Measurements from ENCODE around the gene SGMS1.
A peak's percentile ranks its signal among the peaks of the same experiment; 100 is the strongest.

SGMS1 gene

DNA sequence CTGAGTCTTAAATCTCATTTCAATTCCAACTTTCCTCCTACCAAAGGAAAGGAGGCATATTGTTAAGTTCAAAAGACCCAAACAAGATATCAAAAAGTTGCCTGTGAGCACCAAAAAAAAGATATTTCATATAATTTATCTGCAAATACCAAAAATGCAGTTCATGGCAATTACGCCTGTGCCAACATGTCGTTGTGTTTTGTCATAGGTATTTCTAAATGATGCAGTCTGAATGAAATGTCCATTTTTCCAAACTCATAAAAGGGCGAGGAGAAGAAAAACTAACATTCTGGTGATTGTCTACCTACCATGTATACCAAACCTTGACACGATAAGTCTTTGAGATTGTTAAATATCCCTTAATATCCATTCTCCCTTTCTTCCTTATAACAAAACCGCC is 109.8 kb downstream of the SGMS1 start:
- DNase-seq (ENCODE audit: low read depth) = peak; percentile 55

DNA sequence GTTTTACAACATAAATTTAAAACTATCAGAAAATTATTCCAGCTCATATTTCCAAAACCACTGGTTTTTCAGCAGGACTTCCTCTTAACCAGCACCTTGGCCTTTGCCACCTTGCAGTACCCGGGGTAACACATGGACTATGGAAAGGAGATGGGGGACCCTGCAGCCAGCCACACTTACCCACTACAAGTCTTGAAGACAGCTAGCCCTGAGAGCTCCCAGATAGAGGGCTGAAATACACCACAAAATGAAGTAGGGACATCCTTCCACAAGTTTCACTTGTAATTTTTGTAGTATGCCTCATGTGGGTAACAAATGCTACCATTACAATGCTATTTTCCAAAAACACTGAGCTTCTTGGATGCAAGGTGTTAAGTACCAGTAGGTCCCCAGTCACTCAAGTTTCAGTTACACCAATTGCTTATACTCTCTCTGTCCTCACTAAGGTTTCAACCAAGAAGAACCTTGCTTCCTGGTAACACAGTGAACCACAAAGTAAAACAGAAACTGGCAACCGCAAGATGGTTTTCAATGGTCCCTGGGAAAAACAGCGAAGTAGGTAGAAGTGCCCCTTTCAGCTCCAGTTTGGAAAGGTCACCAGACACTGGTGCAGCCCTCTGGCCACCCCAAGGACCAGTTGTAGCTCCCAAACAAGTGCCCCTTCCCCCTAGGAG is 110.9 kb downstream of the SGMS1 start:
- no peak overlapping the region for H3K4me3 ChIP-seq (ENCODE audit: low read length)
- TF ChIP-seq, protein P1, sequence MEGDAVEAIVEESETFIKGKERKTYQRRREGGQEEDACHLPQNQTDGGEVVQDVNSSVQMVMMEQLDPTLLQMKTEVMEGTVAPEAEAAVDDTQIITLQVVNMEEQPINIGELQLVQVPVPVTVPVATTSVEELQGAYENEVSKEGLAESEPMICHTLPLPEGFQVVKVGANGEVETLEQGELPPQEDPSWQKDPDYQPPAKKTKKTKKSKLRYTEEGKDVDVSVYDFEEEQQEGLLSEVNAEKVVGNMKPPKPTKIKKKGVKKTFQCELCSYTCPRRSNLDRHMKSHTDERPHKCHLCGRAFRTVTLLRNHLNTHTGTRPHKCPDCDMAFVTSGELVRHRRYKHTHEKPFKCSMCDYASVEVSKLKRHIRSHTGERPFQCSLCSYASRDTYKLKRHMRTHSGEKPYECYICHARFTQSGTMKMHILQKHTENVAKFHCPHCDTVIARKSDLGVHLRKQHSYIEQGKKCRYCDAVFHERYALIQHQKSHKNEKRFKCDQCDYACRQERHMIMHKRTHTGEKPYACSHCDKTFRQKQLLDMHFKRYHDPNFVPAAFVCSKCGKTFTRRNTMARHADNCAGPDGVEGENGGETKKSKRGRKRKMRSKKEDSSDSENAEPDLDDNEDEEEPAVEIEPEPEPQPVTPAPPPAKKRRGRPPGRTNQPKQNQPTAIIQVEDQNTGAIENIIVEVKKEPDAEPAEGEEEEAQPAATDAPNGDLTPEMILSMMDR (IDR thresholded peaks at IDR 0.05; ENCODE audit: insufficient read depth, low read depth, low read length, missing control alignments) = no peak
- no peak for DNase-seq (ENCODE audit: low read depth)

More for the DNA sequence above, 109.8 kb downstream of the SGMS1 start:
- TF ChIP-seq, protein P1 (IDR thresholded peaks at IDR 0.05; ENCODE audit: insufficient read depth, low read depth, low read length, missing control alignments) = no peak
- no peak overlapping the region for H3K4me3 ChIP-seq (ENCODE audit: low read length)

DNA sequence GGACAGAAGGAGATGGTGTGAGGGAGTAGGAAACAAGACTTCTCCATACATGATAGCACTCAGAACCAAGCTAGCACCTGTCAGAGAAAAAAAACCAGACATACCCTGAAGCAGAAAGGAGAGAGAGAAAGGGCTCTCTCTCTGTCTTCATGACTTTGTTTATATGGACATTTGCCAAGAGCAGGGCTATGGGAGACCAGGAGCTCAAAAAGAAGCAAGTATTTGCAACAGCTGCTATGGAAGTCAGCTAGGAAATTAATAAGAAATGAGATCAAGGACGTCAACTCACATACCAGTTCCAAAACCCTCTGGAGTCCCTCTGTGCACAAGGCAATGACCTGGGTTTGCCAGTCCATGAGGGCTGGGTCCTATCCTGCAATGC is 111.6 kb downstream of the SGMS1 start:
- no peak overlapping the region for H3K4me3 ChIP-seq (ENCODE audit: low read length)
- no peak for DNase-seq (ENCODE audit: low read depth)
- TF ChIP-seq, protein P1 (IDR thresholded peaks at IDR 0.05; ENCODE audit: insufficient read depth, low read depth, low read length, missing control alignments) = no peak

DNA sequence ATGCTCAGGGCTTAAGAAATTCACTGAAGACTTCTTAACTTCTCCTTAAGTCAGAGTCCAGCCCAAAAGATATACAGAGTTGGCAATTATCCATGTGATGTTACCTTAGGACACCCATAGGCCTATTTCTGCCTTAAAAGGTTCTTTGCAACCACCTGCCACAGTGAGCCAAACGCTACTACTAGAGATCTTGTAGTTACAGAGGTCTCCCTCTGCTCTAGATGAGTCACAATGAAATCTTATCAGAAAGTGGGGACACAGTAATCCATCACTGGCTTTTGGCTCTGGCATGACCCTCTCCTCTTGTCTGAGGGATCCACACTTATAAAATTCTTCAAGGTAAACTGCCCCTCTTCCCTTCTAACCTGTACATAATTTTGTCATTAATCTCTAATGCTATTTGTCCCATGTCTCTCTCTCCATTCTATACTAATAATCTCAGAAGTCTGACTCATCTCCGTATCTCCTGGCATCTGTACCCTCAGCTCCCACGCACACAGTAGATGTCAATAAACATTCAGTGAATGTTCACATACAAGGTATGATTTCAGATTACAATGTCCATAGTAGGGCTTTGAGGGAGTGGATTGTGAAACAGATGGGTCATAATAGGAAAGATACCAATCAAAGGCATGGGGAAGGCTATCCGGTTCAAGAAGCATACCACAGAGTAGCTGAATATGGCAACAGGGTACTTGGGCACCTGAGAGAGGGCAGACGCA is 112.1 kb downstream of the SGMS1 start:
- no peak overlapping the region for H3K4me3 ChIP-seq (ENCODE audit: low read length)
- TF ChIP-seq, protein P1 (IDR thresholded peaks at IDR 0.05; ENCODE audit: insufficient read depth, low read depth, low read length, missing control alignments) = no peak
- peak; percentile 68 for DNase-seq (ENCODE audit: low read depth)

DNA sequence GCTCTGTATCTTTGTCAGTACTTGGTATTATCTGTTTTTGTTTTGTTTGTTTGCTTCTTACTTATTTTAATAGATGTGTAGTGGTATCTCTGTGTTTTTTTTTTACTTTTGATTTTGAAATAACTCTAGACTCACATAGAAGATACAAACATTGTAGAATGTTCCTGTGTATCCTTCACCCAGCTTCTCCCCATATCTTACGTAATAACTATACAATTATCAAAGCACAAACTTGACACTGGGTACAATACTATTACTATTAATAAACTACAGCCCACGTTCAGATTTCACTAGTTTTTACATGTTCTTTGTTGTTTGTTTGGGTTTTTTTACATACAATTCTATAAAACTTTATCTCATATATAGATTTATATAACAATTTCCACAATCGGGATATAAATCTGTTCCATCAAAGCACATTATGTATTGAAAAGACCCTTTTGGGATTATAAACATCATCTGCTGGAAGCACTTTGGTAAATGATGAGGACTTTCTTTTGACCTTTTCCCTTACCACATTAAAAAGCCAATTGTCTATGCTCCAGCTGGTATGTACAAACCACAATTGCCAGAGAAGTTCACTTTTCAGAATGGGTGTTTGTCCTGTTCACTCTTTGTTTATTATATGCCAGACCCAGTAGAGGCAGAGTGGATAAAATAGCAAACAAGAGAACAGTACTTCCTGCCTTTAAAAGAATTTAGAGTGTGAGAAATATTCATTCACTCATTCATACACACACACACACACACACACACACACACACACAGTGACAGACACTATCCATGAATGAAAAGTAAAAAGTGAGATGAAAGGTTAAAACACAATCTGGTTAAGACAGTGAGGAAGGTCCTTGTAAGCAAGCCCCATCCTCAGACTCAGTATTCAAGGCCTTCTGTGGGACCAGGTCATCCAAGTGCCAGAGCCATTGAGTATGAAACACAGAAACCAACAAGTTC is 113.0 kb downstream of the SGMS1 start:
- TF ChIP-seq, protein P1 (IDR thresholded peaks at IDR 0.05; ENCODE audit: insufficient read depth, low read depth, low read length, missing control alignments) = no peak
- no peak for DNase-seq (ENCODE audit: low read depth)
- H3K4me3 ChIP-seq (ENCODE audit: low read length) = no peak overlapping the region

DNA sequence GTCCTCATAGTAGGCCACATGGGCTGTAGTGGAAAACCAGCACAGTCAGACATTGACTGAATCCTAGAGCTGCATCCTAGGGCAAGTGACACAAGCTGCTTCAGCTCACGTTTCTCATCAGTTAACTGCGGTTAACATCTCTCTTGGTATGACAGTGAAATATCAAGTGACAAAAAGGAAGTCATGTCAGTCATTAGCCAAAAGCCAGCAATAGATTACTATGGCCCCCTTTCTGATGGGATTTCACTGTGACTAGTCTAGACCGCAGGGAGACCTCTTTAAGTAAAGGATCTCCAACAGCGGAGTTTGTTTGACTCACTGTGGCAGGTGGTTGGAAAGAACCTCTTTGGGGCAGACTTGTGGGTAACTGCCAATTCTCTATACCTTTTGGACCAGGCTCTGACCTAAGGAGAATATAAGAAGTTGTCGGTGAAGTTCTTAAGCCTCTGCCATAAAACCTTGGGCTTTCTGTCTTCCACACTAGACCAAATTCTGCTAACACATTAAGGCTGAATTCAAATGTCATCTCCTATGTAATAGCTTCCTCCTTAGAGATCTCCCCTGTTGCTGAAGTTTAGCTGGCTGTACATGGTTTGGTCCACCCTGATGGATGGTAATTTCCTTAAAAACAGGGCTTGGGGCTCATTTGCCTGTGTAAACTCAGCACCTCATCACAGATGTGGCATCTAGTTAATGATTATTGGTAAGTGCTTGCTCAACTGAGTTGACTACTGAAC is 115.3 kb downstream of the SGMS1 start:
- no peak overlapping the region for H3K4me3 ChIP-seq (ENCODE audit: low read length)
- no peak for DNase-seq (ENCODE audit: low read depth)
- TF ChIP-seq, protein P1 (IDR thresholded peaks at IDR 0.05; ENCODE audit: insufficient read depth, low read depth, low read length, missing control alignments) = no peak

Measured in epithelial cell of esophagus (primary cell).